PC-3 (cell line): ENCODE data around the gene KRI1.

Experiments used
- EZH2 ChIP-seq: fragments of 300-600 bp; sonication (generic); IDR thresholded peaks from one replicate; pipeline ENCODE4 v1.6.1; 2017; ENCODE audit warnings: antibody characterized with exemption, mild to moderate bottlenecking, low read length; ENCODE audit not compliant: unreplicated experiment
- EZH2phosphoT487 ChIP-seq: fragments of 300-600 bp; sonication (generic); IDR thresholded peaks from 2 replicates; pipeline ENCODE4 v1.6.1; 2018; ENCODE audit warnings: mild to moderate bottlenecking, antibody characterized with exemption, low read length, borderline replicate concordance
- TF ChIP-seq, protein P1 (sequence below): fragments of 300-600 bp; sonication (generic); conservative IDR thresholded peaks from 2 replicates; pipeline ENCODE4 v1.5.1; 2017; ENCODE audit warnings: antibody characterized with exemption, low read depth, mild to moderate bottlenecking, low read length

DNA sequence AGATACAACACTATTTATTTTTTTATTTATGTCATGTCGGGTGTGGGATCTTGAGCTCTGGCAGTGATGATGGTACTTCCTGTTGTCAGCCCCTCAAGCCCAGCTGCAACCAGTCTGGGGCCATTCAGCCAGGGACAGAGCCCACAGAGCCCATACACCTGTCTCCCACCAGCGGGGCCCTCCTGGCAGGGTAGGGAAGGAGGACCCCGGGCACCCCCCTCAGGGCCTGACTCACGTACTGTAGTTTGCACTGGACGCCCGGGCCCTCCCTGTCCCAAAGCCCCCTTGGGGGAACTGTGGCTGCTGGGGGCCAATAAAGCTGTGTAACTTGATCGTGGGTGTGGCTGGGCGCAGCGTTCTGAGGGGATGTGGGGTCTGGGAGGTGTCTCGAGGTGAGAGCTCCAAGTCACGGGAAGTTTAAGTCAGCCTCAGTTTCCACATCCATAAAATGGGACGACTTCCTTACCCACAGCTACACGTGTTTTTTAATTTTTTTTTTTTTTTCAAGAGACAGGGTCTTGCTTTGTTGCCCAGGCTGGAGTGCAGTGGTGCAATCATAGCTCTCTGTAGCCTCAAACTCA is 12.6 kb downstream of the KRI1 start:
- TF ChIP-seq, protein P1, sequence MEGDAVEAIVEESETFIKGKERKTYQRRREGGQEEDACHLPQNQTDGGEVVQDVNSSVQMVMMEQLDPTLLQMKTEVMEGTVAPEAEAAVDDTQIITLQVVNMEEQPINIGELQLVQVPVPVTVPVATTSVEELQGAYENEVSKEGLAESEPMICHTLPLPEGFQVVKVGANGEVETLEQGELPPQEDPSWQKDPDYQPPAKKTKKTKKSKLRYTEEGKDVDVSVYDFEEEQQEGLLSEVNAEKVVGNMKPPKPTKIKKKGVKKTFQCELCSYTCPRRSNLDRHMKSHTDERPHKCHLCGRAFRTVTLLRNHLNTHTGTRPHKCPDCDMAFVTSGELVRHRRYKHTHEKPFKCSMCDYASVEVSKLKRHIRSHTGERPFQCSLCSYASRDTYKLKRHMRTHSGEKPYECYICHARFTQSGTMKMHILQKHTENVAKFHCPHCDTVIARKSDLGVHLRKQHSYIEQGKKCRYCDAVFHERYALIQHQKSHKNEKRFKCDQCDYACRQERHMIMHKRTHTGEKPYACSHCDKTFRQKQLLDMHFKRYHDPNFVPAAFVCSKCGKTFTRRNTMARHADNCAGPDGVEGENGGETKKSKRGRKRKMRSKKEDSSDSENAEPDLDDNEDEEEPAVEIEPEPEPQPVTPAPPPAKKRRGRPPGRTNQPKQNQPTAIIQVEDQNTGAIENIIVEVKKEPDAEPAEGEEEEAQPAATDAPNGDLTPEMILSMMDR, result no peak
- no peak for TF ChIP-seq EZH2
- TF ChIP-seq EZH2phosphoT487, result no peak
